ENCODE results near the gene BRD9.
"Not testable (repeated sequence)": the region's sequence is repeated elsewhere in the genome, so short reads cannot be mapped to it uniquely, and the experiment has no call there.

Gene BRD9

DNA sequence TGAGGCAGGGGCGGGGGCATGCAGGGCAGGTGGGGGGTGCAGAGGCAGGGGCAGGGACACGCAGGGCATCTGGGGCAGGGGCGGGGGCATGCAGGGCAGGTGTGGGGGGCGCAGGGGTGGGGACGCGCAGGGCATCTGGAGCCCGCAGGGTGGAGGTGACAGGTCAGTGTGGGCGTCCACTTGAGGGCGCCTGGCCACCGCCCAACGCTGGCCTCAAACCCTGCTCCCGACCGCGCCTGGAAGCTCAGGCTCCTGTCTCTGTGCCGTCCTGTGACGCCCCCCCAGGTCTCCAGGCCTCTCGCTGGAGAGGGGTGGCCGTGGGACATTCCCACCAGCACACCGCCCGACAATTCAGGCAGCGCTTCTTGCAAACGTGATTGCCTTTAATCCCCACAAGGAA lies 48.7 kb downstream of the BRD9 start:
- DNase-seq (ENCODE audit: low spot score): not testable (repeated sequence)

DNA sequence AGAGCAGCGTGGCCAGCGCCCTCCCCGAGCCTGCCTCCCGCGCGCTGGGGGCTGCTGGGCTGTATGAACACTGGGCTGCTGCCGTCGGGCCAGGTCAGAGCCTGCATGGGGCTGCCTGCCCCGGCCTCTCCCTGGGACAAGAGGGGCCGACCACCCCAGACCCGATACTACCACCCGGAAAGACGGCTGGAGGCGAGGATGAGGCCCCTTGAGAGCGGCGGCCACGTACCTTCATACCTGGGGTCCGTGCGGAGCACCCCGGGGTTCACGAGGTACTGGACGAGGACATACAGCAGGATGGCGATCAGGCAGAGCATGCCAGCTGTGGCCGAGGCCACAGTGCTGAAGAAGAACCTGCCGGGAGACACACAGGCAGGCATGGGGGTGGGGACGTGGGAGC lies 49.2 kb downstream of the BRD9 start:
- not testable (repeated sequence) for DNase-seq (ENCODE audit: low spot score)

DNA sequence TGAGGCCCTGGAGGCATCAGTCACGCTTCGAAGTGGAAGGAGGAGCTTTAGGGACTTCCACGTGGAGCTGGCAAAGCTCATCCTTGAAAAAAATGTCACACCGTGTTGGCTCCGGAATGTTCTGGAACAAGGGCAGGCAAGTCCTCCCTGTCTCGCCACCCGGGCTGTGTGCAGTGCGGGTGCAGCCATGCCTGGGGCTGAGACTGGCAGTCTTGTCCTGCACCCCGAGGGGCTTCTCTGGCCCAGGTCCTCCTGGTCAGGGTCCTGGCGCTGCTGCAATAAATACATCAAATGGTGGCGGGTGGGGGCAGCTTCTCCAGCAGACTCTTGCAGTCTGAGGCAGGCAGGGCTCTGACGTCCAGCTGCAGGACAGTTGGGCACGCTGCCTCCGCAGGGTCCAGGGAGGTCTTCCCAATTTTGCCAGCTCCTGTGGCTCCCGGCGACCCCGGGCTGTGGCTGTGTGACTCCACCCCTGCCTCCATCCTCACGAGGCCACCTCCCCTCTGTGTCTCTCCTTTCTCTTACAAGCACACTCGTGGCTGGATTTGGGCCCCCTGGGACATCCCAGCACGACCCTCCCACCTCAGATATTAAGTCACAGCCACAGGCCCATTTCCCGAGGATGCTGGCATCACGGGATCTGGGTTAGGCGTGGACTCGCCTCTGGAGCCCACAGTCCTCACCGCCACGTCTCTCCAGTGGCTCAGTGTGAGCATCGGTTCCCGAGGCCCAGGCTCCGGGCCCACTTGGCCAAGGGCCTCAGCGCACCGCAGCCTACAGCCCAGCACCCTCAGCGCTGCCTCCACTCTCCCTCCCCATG lies 50.0 kb downstream of the BRD9 start:
- DNase-seq (ENCODE audit: low spot score): not testable (repeated sequence)

DNA sequence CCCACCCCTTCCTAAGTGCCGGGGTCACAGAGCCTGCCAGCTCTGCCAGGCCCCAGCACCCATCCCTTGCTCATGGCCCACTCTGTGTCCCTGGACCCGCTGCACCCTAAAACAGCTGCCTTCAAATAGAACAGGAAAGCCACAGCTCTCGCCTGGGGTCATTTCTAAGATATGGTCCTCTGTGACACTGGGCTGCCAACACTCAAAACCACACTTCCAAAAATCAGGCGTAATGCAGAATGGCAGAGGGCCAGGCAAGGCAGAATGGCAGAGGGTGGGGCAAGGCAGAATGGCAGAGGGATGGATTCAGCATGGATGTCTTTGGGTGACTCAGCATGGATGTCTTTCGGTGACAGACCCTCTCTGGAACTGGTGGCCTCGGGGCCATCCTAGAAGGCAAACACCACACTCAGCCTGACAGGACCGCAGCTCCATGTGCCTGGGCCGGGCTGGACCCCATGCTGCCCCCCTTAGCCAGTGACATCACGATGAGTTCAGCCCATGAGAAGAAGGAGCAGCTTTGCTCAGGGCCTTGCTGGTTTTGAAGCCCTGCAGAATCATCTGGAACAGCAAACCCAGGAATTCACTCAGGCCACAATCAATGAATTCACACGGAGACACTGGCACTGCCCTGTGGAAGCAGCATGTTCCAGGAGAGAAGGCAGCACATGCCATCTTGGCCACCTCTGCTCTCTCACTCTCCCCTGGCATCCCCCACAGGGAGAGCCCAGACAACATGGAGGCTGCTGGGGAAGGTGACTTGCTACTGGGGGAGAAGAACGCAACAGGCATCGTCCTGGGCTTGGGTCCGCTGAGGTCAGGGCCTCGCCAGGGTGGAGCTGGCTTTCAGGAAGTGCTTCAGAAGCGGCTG lies 50.8 kb downstream of the BRD9 start:
- DNase-seq (ENCODE audit: low spot score): not testable (repeated sequence)

DNA sequence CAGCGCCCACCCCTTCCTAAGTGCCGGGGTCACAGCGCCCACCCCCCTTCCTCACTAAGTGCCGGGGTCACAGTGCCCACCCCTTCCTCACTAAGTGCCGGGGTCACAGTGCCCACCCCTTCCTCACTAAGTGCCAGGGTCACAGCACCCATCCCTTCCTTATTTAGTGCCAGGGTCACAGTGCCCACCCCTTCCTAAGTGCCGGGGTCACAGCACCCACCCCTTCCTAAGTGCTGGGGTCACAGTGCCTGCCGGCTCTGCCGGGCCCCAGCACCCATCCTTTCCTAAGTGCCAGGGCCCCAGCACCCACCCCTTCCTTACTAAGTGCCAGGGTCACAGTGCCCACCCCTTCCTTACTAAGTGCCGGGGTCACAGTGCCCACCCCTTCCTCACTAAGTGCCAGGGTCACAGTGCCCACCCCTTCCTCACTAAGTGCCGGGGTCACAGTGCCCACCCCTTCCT lies 51.6 kb downstream of the BRD9 start:
- DNase-seq (ENCODE audit: low spot score): not testable (repeated sequence)

DNA sequence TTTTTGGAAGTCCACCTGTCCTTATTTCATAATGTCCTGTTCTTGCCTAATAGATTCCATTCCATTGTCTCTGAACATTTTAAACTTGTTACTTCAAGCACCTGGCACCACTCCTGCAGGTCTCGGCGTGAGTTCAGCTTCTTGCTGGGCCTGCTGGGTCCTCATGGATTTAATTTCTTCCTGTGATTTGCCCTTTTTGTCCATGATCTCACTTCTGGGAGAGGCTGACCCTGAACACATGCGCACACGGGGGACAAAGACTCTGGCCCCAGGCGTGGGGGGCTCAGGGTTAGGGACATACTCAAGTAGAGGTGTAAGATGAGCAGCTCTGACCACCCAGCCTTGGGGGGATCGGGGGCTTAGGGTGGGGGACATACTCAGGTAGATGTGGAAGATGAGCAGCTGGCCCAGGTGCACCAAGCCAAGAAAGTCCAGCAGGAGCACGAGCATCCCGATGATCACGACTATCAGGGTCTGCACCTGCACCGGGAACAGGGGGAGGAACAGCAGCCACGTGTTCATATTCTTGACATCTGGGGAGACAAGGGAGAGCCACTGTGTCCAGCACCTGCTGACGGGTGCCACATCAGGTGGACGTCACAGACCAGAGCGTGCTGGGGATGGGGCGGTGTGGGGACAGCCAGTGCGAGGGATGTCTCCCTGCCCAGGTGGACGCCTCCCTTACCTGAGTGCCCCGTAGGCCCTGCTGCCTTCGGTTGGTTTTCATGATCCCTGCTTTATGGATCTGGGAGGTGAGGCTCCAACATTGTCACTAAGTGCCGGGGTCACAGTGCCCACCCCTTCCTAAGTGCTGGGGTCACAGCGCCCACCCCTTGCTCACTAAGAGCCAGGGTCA lies 52.3 kb downstream of the BRD9 start:
- DNase-seq (ENCODE audit: low spot score): not testable (repeated sequence)

DNA sequence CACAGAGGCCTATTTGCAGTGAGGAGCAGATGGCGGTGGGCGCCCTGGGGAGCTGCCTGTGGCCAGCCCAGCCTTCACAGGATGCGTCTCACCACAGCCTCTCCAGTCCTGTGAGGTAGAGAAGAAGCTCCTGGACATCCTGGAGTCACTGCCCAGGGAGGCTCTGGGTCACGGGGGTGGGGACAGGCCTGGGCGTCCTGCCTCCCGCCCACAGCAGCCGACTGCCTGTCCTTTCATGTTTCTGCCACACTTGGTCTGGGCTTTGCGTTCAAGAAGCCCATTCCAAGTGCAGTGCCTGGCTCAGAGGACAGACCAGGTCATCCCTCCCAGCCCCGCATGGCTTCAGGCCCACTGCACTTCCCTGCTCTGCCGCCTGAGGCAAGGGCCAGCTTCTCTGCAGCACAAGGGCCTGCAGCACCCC lies 54.2 kb downstream of the BRD9 start:
- DNase-seq (ENCODE audit: low spot score): not testable (repeated sequence)

DNA sequence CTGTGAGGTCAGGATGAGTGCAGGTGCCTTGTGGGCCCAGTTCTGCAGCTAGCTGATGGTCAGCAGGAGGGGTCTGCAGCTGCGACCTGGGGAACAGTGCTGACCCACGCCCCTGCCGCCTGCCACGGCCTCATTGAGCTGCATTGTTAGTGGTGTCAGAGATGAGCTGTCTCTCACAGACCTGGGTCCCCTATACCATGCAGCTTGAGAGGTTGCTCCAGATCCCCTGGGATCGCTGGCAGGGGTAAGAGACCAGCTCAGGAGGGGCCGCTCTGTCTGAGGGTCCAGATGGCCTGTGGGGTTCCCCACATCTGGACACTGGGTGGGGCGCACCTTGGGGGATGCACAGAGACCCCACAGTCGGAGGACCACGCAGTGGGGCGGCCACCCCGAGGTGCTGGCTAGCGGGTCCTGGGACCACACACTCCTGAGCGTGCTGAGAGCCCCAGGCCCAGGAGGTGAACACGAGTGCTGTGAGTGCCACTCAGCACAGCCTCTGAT lies 54.9 kb downstream of the BRD9 start:
- not testable (repeated sequence) for DNase-seq (ENCODE audit: low spot score)

DNA sequence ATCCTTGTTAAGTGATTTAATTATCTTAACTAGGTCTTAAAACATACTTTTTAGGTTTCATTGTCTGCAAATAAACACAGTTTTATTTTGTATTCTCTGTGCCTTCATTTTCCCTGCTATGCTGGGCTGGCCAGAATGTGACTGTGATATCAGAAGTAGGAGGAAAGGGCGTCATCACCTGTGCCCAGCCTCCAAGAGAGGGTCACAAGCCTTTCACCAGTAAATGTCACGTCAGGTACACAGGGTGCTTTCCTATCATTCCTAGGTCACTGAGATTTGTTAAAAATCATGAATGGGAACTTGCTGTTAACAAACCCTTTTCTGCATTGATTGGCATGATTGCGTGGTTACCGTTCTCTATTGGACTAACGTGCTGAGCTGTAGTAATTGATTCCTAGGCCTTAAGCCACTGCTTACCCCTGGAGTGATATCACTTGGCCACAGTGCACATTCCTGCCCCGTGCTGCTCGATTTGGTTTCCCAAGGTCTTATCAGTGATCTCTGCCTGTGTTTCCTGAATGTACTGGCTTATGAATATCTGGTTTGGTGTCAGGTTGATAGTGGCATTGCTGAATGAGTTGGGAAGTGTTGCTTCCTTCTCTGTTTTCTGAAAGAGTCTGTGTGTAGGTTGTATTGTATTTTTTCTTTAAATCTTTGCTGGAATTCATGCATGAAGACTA lies 56.5 kb downstream of the BRD9 start:
- not testable (repeated sequence) for DNase-seq (ENCODE audit: low spot score)

DNA sequence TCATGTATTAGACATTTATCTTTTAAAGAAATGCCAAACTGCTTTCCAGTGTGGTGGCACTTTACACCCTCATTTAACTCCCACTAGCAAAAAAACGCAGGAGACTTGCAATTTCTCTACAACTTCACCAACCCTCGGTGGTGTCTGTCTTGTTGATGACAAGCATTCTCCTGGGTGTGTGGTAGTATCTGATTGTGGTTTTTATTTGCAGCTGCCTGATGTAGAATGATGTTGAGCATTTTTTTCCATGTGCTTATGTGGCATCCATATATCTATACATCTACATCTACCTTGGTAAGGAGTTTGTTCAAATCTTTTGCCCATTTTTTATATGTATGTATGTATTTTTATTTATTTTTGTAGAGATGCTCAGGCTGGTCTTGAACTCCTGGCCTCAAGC lies 58.6 kb downstream of the BRD9 start:
- not testable (repeated sequence) for DNase-seq (ENCODE audit: low spot score)

DNA sequence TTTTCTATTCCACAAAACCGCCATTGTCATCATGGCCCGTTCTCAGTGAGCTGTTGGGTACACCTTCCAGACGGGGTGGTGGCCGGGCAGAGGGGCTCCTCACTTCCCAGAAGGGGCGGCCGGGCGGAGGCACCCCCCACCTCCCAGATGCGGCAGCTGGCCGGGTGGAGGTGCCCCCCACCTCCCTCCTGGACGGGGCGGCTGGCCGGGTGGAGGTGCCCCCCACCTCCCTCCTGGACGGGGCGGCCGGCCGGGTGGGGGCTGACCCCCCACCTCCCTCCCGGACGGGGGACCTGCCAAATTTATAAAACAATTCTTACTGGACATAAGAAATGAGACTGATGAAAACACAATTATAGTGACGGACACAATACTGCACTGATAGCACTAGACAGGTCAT lies 64.4 kb downstream of the BRD9 start:
- DNase-seq (ENCODE audit: low spot score): not testable (repeated sequence)

DNA sequence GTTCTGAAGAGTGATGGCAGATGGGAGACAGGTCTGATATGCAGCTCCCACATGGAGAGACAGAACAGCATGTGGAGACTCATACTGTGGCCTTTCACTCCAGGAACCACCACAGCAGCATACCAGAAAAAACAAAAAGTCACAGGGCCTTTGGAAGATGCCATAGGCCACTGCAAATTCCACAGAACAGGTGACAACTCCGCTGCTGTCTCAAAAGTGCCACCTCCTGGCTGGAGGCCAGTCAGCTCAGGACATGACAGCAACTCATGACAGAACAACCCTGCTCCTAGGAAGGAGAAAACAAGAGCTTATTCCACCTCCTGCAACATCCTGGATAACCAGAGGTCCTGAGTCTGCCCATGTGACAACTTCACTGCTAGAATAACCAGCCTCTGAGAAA lies 67.1 kb downstream of the BRD9 start:
- not testable (repeated sequence) for DNase-seq (ENCODE audit: low spot score)

DNA sequence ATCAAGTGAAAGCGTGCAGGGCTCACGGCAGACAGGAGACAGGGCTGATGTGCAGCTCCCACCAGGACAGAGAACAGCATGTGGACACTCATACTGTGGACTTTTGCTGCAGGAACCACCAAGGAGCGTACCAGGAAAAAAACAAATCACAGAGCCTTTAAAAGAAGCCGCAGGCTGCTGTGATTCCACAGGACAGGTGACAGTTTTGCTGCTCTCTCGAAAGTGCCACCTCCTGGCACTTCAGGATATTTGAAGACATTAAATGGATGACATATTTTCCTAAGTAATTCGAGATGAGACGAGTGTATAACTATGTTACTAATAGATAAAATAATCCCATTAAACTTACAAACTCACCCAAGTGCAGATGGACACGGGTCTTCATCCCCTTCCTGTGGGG lies 71.1 kb downstream of the BRD9 start:
- no peak for DNase-seq (ENCODE audit: low spot score)

DNA sequence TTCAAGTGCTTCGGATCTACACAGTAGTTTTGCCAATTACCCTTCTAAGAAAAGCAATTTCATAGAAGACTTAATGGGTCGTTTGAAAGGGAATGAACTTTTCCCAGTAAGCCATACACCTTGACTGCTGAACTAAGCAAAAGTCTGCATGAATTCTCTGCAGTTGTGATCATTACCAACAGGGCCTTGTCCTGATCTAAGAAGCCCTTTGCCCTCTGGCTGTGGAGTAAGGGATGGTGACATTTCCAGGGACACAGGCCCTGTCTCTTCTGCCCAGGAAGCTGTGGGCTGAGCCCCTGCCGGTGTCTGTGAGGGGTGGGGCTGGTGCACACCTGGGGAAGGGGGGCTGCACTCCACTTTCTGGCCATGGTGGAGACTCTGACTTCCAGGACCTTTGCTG lies 72.4 kb downstream of the BRD9 start:
- no peak for DNase-seq (ENCODE audit: low spot score)

DNA sequence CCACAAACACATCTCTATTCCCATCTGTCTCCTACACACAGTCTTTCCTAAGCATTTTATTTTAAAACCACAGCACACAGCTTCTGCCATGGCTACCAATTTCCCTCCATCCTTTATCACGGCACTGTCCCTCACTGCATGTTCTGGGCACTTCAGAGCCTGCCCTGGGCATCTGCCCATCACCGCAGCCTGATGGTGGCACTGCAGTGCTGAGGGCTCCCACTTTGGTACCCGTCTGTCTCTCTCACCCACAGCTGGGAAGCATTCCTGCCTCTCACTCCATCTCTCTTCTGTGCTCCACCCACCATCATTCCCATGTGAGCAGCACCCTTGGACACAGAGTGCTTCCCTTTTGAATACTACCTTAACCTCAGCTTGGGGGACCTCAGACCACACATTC lies 73.5 kb downstream of the BRD9 start:
- no peak for DNase-seq (ENCODE audit: low spot score)

DNA sequence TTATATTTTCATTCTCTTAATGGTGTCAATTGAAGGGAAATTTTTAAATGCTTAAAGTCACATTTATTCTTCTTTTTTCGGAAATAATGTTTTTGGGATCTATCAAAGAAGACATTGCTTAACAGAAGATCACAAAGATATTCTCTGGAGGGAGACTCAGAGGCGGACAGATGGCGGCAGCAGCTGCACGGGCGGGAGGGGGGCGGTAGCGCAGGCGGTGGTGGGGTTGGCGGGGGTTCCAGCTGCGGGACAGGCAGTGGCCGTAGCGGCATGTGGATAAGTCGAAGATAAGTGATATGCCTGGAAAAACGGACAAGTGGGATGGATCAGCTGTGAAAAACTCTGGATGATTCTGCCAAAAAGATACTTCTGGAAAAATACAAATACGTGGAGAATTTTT lies 76.4 kb downstream of the BRD9 start:
- no peak for DNase-seq (ENCODE audit: low spot score)

DNA sequence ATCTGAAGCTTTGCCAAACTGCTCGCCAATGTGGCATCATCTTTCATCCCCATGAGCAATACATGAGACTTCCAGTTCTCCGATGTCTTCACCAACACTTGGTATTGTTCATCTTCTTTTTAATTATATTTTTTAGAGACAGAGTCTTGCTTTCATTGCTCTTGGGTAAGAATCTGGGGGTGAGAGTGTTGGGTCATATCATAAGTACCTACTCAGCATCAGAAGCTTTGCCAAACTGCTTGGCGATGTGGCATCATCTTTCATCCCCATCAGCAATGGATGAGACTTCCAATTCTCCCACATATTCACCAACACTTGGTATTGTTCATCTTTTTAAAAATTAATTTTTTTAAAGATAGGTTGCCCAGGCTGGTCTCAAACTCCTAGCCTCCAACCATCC lies 77.2 kb downstream of the BRD9 start:
- no peak for DNase-seq (ENCODE audit: low spot score)

Measured in pons (tissue), 1 donor.